ENCODE measurements around the gene ACYP1.

Gene ACYP1

DNA sequence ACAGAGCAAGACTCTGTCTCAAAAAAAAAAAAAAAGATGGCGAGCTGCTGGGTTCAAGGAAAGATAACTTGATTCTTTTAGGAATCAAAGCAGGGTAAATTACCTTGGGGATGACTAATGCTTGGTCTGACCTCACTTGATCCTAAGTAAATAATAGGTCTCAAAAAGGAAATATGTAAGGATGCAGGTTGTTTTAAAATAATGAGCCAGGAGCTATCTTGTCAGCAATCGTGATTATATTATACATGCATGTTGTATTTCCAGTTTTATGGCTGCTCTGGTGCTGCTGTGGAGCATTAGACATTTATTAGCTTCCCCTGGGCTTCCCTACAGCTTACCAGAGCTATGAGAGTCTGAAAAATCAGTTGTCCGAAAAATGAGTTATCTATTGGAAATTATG, 58.5 kb downstream of the ACYP1 start:
- DNase-seq = no peak
- TF ChIP-seq GATA1 (IDR thresholded peaks at IDR 0.05; ENCODE audit: low read depth, low read length) = no peak
- no peak for TF ChIP-seq POLR2A (IDR thresholded peaks at IDR 0.05; ENCODE audit: low read length)

- DNase-seq = peak; percentile 30 to 54
- TF ChIP-seq GATA1 (IDR thresholded peaks at IDR 0.05; ENCODE audit: low read depth, low read length) (no peak), POLR2A (IDR thresholded peaks at IDR 0.05; ENCODE audit: low read length) (no peak)
These were observed 60.4 kb downstream of the ACYP1 start for GRCh38 chr14:75003250-75004027.
